Spinal cord (tissue), 10 donors: ENCODE data around the gene GOLT1B. TPM values are rescaled to one million over a fixed set of nuclear protein-coding genes. Genes with fewer than 3 reads are reported as not detected.

ENCODE experiments used
- DNase-seq, 6 donors: peaks; one replicate each; pipeline versions ENCODE4 v3.0.0 to v3.0.0-alpha.2; 2013 to 2015; ENCODE audit warnings: low spot score in 6 of 6, low read depth in 4 of 6
- H3K27ac ChIP-seq: one replicate; pipeline ENCODE4 v1.5.1; 2013; ENCODE audit warnings: low read depth, low read length, control low read depth
- H3K27me3 ChIP-seq: one replicate; pipeline ENCODE4 v1.6.1; 2013; ENCODE audit warnings: low read length; ENCODE audit not compliant: control insufficient read depth, insufficient read depth
- H3K36me3 ChIP-seq: one replicate; pipeline ENCODE4 v1.6.1; 2013; ENCODE audit warnings: low read length; ENCODE audit not compliant: control insufficient read depth, insufficient read depth
- H3K4me1 ChIP-seq: one replicate; pipeline ENCODE4 v1.6.1; 2013; ENCODE audit warnings: low read length; ENCODE audit not compliant: control insufficient read depth, insufficient read depth
- H3K4me3 ChIP-seq: one replicate; pipeline ENCODE4 v1.5.1; 2013; ENCODE audit warnings: low read depth, low read length, control low read depth
- H3K9me3 ChIP-seq: one replicate; pipeline ENCODE4 v1.6.1; 2013; ENCODE audit warnings: low read length; ENCODE audit not compliant: control insufficient read depth, insufficient read depth
- WGBS: methylation state at CpG from one replicate; pipeline ENCODE4 v1.1.5; 2013; ENCODE audit warnings: missing lambda C conversion rate; ENCODE audit not compliant: insufficient coverage; 5-methylcytosine and 5-hydroxymethylcytosine counted together
- polyA plus RNA-seq, 2 donors: library from polyadenylated mRNA; unstranded; fragments of 120-200 nt; gene quantifications; one replicate each; pipeline ENCODE4 v1.2.1, GENCODE V29; 2013; ENCODE audit not compliant: insufficient read length in 2 of 2
- total RNA-seq, 2 donors: library from RNA; depleted of rRNA in 1 of 2; stranded (reverse); fragments of 120-200 nt in 1 of 2; fragments of >200 nt in 1 of 2; gene quantifications; one replicate each; pipeline versions ENCODE4 v1.2.3 to v1.2.4, GENCODE V29; 2013 to 2014
- donor health status: healthy.

Gene GOLT1B
- total and polyA plus RNA-seq, 4 donors: 36.6 to 69.7 (median 40.5) TPM

- H3K27ac ChIP-seq: no peak overlapping the region
Observed at GRCh38 chr12:21553329-21553675, 51.7 kb downstream of the GOLT1B start.

GRCh38 chr12:21558100-21558679 lies 56.6 kb downstream of the GOLT1B start:
- no peaks in the 10 kb centered on the region for H3K36me3 ChIP-seq
- H3K4me3 ChIP-seq: no peak overlapping the region
- no peaks in the 10 kb centered on the region for H3K27me3 ChIP-seq
- no peak for DNase-seq
- H3K27ac ChIP-seq: no peak overlapping the region
- H3K4me1 ChIP-seq: no peaks in the 10 kb centered on the region
- WGBS: 91% methylated on average over 5 of the region's 9 CpGs
- H3K9me3 ChIP-seq: no peaks in the 10 kb centered on the region

More at GRCh38 chr12:21553329-21553675, 51.7 kb downstream of the GOLT1B start:
- Histone ChIP-seq H3K27me3 (no peaks in the 10 kb centered on the region), H3K4me3 (no peak overlapping the region), H3K4me1 (no peaks in the 10 kb centered on the region), H3K36me3 (no peaks in the 10 kb centered on the region), H3K9me3 (no peaks in the 10 kb centered on the region)
- no peak for DNase-seq

DNA sequence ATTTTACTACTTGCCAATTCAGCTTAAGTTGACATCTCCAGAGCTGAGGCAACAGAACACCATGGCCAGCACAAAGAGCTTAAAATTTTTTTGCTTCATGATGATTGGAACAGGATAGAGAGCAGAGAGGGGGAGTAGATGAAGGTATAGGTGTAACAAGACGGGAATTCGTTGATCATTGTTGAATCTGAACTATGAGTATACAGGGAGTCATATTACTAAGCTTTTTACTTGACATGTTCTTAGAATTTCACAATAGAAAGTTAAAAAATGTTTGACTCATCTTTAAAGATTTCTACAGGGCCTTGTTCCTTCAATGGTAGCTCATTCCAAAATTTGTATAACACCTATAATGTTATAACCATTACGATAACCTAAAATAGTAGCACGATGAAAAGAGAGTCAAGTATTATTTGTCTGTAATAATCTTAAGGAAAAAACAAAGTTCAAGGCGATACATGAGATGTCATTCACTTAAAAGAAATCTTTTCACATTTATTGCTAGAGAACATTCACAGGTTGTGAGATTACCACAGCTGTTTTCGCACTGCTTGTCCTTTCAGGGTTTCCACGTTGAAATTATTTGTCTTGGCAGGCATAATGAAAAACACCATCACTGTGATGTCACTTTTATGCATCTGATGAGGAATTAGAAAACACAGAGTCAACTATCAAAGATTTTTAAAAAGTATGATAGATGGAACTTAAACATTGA lies 58.4 kb downstream of the GOLT1B start:
- Histone ChIP-seq H3K4me1 (no peaks in the 10 kb centered on the region), H3K4me3 (no peak overlapping the region), H3K9me3 (no peaks in the 10 kb centered on the region), H3K27ac (no peak overlapping the region), H3K36me3 (no peaks in the 10 kb centered on the region), H3K27me3 (no peaks in the 10 kb centered on the region)
- no peak for DNase-seq
- no CpG with 5 or more reads among the region's 7 CpGs for WGBS

DNA sequence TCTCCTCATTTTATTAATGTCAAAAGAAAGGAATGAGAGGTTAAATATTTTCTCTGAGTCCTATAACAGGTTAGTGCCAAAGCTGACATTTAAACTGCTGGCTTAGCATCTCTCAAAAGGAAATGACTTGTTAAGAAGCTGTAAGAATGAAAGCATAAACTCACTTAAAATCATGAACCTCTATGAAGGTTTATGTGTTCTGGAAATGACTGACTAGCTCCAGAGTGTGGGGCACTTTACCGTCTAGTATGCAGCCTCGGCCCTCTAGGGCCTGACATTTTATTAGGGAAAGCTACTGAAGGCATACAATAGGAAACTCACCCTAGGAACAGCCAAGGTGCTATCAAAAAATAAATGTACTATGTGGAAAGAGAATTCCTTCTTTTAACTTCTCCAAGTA lies 59.6 kb downstream of the GOLT1B start:
- no peaks in the 10 kb centered on the region for H3K9me3 ChIP-seq
- no peak overlapping the region for H3K27ac ChIP-seq
- WGBS: no CpG with 5 or more reads among the region's 2 CpGs
- H3K4me3 ChIP-seq: no peak overlapping the region
- DNase-seq: no peak
- no peaks in the 10 kb centered on the region for H3K27me3 ChIP-seq
- H3K36me3 ChIP-seq: no peaks in the 10 kb centered on the region
- no peaks in the 10 kb centered on the region for H3K4me1 ChIP-seq

GRCh38 chr12:21562859-21563258 lies 61.3 kb downstream of the GOLT1B start:
- H3K36me3 ChIP-seq: no peaks in the 10 kb centered on the region
- H3K4me3 ChIP-seq: no peak overlapping the region
- no peak overlapping the region for H3K27ac ChIP-seq
- no peaks in the 10 kb centered on the region for H3K9me3 ChIP-seq
- no CpG with 5 or more reads among the region's 2 CpGs for WGBS
- no peaks in the 10 kb centered on the region for H3K27me3 ChIP-seq
- DNase-seq: no peak
- H3K4me1 ChIP-seq: no peaks in the 10 kb centered on the region

GRCh38 chr12:21566223-21566906 lies 64.8 kb downstream of the GOLT1B start:
- no peak overlapping the region for H3K27ac ChIP-seq
- no peaks in the 10 kb centered on the region for H3K36me3 ChIP-seq
- WGBS: no CpG with 5 or more reads among the region's 5 CpGs
- no peak overlapping the region for H3K4me3 ChIP-seq
- H3K27me3 ChIP-seq: no peaks in the 10 kb centered on the region
- H3K4me1 ChIP-seq: no peaks in the 10 kb centered on the region
- no peaks in the 10 kb centered on the region for H3K9me3 ChIP-seq
- DNase-seq: no peak

DNA sequence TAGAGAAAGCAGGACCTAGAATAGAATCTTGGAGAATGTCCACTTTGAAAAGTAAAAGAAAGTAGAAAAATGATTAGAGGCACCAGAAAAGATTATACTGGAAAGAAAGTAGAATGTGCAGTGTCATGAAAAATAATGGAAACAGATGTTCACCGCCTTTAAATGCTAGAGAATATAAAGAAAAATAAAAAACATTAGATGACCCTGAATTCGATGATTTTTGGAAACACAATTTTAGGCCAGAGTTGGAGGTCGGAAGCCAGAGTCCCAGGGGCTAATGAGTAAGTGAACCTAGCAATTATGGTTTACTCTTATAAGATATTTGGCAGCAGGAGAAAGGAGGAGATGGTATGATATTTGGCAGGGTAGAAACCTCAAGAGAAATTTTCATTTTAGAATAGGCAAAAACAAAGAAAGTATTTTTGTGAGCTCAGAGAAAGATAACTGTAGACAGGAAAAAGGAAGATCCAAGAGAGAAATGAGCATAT lies 65.4 kb downstream of the GOLT1B start:
- no peak overlapping the region for H3K27ac ChIP-seq
- H3K4me3 ChIP-seq: no peak overlapping the region
- no peaks in the 10 kb centered on the region for H3K36me3 ChIP-seq
- H3K4me1 ChIP-seq: no peaks in the 10 kb centered on the region
- DNase-seq: no peak
- no peaks in the 10 kb centered on the region for H3K27me3 ChIP-seq
- H3K9me3 ChIP-seq: no peaks in the 10 kb centered on the region
- WGBS: 100% methylated on average over 1 of the region's 3 CpGs

Other genes with a start within 250 kb of the GOLT1B start
- 10 to 100 TPM in 1 of 2 donors, 1 to 10 TPM in 1; 9.4 to 25.8 TPM for gene SLCO1A2, start 166.9 kb upstream of the GOLT1B start, total RNA-seq
- gene SLCO1A2, start 166.9 kb upstream of the GOLT1B start, polyA plus RNA-seq: 10 to 100 TPM; 10.8 to 14.5 TPM
- gene IAPP, start 128.9 kb upstream of the GOLT1B start, total RNA-seq: not detected
- gene IAPP, start 128.9 kb upstream of the GOLT1B start, polyA plus RNA-seq: under 1 TPM; 0.24 to 0.30 TPM
- gene PYROXD1, start 64.1 kb upstream of the GOLT1B start, total RNA-seq: 10 to 100 TPM in 1 of 2 donors, 1 to 10 TPM in 1; 8.0 to 22.5 TPM
- 10 to 100 TPM in 1 of 2 donors, 1 to 10 TPM in 1; 9.0 to 14.1 TPM for gene PYROXD1, start 64.1 kb upstream of the GOLT1B start, polyA plus RNA-seq
- 10 to 100 TPM; 38.1 to 47.0 TPM for gene RECQL, start 154 bp upstream of the GOLT1B start, total RNA-seq
- 10 to 100 TPM; 13.6 to 19.1 TPM for gene RECQL, start 154 bp upstream of the GOLT1B start, polyA plus RNA-seq
- gene SPX, start 24.5 kb downstream of the GOLT1B start, total RNA-seq: 1 to 10 TPM; 4.0 to 4.3 TPM
- 1 to 10 TPM; 4.8 to 6.5 TPM for gene SPX, start 24.5 kb downstream of the GOLT1B start, polyA plus RNA-seq
- gene GYS2, start 103.1 kb downstream of the GOLT1B start, total RNA-seq: under 1 TPM in 1 of 2 donors, not detected in 1; 0.06 TPM
- under 1 TPM in 1 of 2 donors, not detected in 1; 0.18 TPM for gene GYS2, start 103.1 kb downstream of the GOLT1B start, polyA plus RNA-seq
- 100 to 1,000 TPM; 648 to 791 TPM for gene LDHB, start 156.1 kb downstream of the GOLT1B start, total RNA-seq
- gene LDHB, start 156.1 kb downstream of the GOLT1B start, polyA plus RNA-seq: 100 to 1,000 TPM; 901 to 988 TPM